Bronchial epithelial cell (primary cell): ENCODE results near the gene MAPT. TPM values are rescaled to one million over a fixed set of nuclear protein-coding genes. Genes with fewer than 3 reads are reported as not detected.

ENCODE experiments used
- DNase-seq: peaks from one replicate; pipeline ENCODE4 v3.0.0-alpha.2; 2010; ENCODE audit warnings: low read depth
- FAIRE-seq: peaks from 2 replicates; lab custom pipeline; 2011; peaks lifted over from hg19 to GRCh38; lab: Jason Lieb, UNC
- H3K27me3 ChIP-seq: 2 replicates; pipeline ENCODE4 v1.5.1; 2011; ENCODE audit warnings: low read length; ENCODE audit not compliant: control insufficient read depth, insufficient read depth
- H3K36me3 ChIP-seq: 2 replicates; pipeline ENCODE4 v1.5.1; 2011; ENCODE audit warnings: low read length; ENCODE audit not compliant: control insufficient read depth, insufficient read depth
- H3K4me3 ChIP-seq: 2 replicates; pipeline ENCODE4 v1.5.1; 2011; ENCODE audit warnings: mild to moderate bottlenecking, low read depth, low read length, control low read depth
- total RNA-seq: library from RNA; depleted of rRNA; stranded (reverse); fragments of >200 nt; gene quantifications from 2 replicates; pipeline ENCODE4 v1.2.1, GENCODE V29; 2014
- TF ChIP-seq, protein P1 (sequence below): IDR thresholded peaks from 2 replicates; pipeline ENCODE4 v1.5.1; 2011; ENCODE audit warnings: mild to moderate bottlenecking, moderate library complexity, low read length, control low read depth, inconsistent platforms; ENCODE audit not compliant: insufficient read depth, severe bottlenecking

Gene MAPT
- total RNA-seq, 1 donor from 2014 or later: 0.26 TPM

DNA sequence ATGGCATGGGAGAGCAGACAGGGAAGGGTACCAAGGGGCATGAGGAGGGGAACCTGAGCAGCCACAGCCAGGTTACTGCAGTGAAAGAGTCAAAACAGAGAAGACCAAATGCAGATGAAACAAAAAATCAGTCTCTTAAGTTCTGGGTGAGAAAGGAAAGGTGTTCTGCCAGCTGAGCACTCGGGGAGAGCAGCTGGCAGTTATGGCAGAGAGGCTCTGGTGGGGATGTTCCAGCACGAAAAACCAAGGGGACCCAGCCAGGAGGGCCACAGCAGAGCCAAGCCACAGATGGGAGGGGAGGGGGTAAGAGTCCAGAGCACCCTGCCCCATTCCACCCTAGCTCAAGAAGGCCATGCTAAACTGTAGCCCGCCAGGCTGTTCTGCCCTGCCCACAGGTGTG lies 136.4 kb downstream of the MAPT start:
- Histone ChIP-seq H3K4me3 (no peak overlapping the region), H3K27me3 (no peaks in the 10 kb centered on the region), H3K36me3 (peaks cover 28% of the 10 kb centered on the region)
- TF ChIP-seq, protein P1, sequence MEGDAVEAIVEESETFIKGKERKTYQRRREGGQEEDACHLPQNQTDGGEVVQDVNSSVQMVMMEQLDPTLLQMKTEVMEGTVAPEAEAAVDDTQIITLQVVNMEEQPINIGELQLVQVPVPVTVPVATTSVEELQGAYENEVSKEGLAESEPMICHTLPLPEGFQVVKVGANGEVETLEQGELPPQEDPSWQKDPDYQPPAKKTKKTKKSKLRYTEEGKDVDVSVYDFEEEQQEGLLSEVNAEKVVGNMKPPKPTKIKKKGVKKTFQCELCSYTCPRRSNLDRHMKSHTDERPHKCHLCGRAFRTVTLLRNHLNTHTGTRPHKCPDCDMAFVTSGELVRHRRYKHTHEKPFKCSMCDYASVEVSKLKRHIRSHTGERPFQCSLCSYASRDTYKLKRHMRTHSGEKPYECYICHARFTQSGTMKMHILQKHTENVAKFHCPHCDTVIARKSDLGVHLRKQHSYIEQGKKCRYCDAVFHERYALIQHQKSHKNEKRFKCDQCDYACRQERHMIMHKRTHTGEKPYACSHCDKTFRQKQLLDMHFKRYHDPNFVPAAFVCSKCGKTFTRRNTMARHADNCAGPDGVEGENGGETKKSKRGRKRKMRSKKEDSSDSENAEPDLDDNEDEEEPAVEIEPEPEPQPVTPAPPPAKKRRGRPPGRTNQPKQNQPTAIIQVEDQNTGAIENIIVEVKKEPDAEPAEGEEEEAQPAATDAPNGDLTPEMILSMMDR: no peak
- DNase-seq: no peak
- FAIRE-seq: no peak

- peaks cover 29% of the 10 kb centered on the region for H3K36me3 ChIP-seq
Measured at GRCh38 chr17:46031440-46031839, 137.1 kb downstream of the MAPT start.

GRCh38 chr17:46031920-46032319 lies 137.6 kb downstream of the MAPT start:
- FAIRE-seq: no peak
- peaks cover 29% of the 10 kb centered on the region for H3K36me3 ChIP-seq
- no peak for DNase-seq
- H3K4me3 ChIP-seq: no peak overlapping the region
- TF ChIP-seq, protein P1: no peak
- no peaks in the 10 kb centered on the region for H3K27me3 ChIP-seq

More at GRCh38 chr17:46031440-46031839, 137.1 kb downstream of the MAPT start:
- FAIRE-seq (no peak), DNase-seq (no peak)
- H3K4me3 ChIP-seq: no peak overlapping the region
- no peaks in the 10 kb centered on the region for H3K27me3 ChIP-seq
- TF ChIP-seq, protein P1: no peak

GRCh38 chr17:46032909-46033308 lies 138.6 kb downstream of the MAPT start:
- DNase-seq: no peak
- Histone ChIP-seq H3K36me3 (peaks cover 35% of the 10 kb centered on the region), H3K4me3 (no peak overlapping the region), H3K27me3 (no peaks in the 10 kb centered on the region)
- TF ChIP-seq, protein P1: no peak
- no peak for FAIRE-seq

GRCh38 chr17:46033392-46033791 lies 139.0 kb downstream of the MAPT start:
- FAIRE-seq: peak; percentile 7

More at GRCh38 chr17:46033392-46033791, 139.0 kb downstream of the MAPT start:
- H3K27me3 ChIP-seq: no peaks in the 10 kb centered on the region
- H3K4me3 ChIP-seq: no peak overlapping the region
- DNase-seq: no peak
- TF ChIP-seq, protein P1: no peak
- H3K36me3 ChIP-seq: peaks cover 39% of the 10 kb centered on the region
